D721Med (cell line): ENCODE results near the gene REST.

Experiments
- DNase-seq: peaks from one replicate; pipeline ENCODE4 v3.0.0; 2011; ENCODE audit warnings: low spot score; ENCODE audit not compliant: insufficient read length
- FAIRE-seq: peaks from 2 replicates; lab custom pipeline; 2011; peaks lifted over from hg19 to GRCh38; lab: Jason Lieb, UNC
- TF ChIP-seq, protein P1 (sequence below): IDR thresholded peaks from 2 replicates; pipeline ENCODE4 v1.5.1; 2012; ENCODE audit warnings: mild to moderate bottlenecking, control low read depth; ENCODE audit not compliant: insufficient read depth; ENCODE audit errors: missing control alignments

The REST gene

DNA sequence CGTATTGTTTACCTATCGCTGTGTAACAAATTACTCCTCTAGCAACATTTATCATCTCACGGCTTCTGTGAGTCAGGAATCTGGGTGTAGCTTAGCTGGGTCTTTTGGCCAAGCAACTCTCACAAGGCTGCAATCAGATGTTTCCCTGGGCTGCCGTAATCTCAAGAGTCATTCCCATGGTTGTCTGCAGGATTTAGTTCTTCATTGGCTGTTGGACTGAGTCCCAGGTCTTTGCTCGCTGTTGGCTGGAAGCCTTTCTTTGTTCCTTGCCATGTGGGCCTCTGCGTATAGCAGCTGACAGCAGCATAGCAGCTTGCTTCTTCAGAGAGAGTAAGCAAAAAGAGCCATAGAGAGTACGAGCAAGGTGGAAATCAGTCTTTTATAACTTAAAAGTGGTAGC lies 87.8 kb downstream of the REST start:
- TF ChIP-seq, protein P1, sequence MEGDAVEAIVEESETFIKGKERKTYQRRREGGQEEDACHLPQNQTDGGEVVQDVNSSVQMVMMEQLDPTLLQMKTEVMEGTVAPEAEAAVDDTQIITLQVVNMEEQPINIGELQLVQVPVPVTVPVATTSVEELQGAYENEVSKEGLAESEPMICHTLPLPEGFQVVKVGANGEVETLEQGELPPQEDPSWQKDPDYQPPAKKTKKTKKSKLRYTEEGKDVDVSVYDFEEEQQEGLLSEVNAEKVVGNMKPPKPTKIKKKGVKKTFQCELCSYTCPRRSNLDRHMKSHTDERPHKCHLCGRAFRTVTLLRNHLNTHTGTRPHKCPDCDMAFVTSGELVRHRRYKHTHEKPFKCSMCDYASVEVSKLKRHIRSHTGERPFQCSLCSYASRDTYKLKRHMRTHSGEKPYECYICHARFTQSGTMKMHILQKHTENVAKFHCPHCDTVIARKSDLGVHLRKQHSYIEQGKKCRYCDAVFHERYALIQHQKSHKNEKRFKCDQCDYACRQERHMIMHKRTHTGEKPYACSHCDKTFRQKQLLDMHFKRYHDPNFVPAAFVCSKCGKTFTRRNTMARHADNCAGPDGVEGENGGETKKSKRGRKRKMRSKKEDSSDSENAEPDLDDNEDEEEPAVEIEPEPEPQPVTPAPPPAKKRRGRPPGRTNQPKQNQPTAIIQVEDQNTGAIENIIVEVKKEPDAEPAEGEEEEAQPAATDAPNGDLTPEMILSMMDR = no peak
- no peak for DNase-seq
- no peak for FAIRE-seq

- no peak for FAIRE-seq
- DNase-seq = no peak
- TF ChIP-seq, protein P1 = no peak
Measured at GRCh38 chr4:56999751-57000150, 92.1 kb downstream of the REST start.

DNA sequence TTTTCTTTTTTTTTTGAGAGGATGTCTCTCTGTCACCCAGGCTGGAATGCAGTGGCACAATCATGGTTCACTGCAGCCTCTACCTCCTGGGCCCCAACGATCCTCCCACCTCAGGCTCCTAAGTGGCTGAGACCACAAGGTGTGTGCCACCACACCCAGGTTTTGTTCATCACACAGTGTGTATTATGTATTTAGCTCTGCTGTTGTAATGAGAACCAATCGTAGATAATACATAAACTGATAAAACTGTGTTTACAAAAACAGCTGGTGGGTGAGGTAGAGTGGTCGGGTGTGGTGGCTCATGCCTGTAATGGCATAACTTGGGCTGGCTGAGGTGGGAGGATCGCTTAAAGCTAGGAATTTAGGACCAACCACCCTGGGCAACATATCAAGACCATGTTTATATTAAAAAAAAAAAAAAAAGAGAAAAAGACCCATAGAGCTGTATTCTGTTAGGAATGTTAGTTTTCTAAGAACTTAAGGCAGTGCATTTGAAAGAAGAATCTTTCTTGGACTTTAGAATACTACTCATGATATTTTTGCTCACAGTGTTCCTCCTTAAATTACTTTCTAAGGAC lies 105.9 kb downstream of the REST start:
- FAIRE-seq = no peak
- DNase-seq = no peak
- TF ChIP-seq, protein P1 = no peak
